ENCODE measurements around the gene KLHL29.

Gene KLHL29

GRCh38 chr2:23536326-23536725 is 151.3 kb downstream of the KLHL29 start:
- DNase-seq: no peak

GRCh38 chr2:23537991-23538390 is 153.0 kb downstream of the KLHL29 start:
- DNase-seq: no peak

GRCh38 chr2:23538566-23538965 is 153.6 kb downstream of the KLHL29 start:
- no peak for DNase-seq

GRCh38 chr2:23540804-23541360 is 155.9 kb downstream of the KLHL29 start:
- no peak for DNase-seq

DNA sequence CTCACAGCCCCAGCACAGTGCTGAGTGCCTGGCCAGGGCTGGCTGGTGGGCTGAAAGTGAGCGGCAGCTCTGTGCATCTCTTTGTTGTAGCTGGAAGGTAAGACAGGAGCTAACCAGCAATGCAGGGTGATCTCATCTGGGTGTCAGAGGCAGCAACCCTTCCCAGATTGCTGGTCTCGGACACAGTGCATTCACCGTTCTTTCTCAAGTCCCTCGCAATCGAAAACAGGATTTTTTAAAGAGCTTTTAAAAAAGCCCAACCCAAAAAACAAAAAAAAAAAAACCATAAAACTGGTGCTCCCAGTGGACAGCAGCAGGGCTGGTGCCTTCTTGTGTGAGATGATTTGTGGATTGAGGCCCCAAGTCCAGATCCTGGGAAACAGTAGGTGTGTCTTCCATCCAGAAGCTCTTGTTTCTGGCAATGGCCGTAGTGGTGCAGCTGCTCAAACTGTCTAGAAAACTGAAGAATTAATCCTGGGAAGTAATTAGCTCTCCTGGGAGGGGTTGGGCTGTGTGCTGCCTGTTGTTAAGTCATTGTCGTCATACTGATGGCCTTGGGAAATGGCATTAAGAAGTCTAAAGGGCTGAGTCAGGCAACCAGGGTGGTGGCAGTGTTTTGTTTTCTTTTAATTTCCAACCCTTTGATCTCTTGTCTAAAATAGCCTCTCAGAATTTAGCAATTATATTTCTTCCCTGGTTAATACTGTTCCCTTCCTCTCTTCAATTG is 156.7 kb downstream of the KLHL29 start:
- no peak for DNase-seq

- DNase-seq: no peak
Measured at GRCh38 chr2:23542230-23542789, 157.3 kb downstream of the KLHL29 start.

DNA sequence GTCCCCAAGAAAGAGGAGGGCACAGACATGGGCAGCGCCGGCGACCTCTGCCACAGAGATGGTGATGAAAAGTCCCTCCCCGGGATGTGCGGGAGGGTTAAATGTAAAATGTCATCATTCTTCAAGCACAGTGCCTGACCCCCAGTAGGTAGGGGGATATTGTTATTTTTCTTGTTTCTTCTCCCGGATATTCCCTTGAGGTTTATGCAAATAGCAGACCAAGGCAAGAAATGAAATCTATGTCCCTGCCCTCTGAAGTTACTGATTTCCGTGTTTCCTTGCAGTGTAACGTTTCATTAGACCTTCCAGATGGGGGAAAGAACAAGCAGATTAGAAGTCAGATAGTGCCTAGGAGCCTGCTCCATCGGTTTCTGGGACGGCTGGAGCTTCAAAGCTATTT is 158.3 kb downstream of the KLHL29 start:
- DNase-seq: no peak

- DNase-seq: no peak
Measured at GRCh38 chr2:23543728-23544127, 158.7 kb downstream of the KLHL29 start.

DNA sequence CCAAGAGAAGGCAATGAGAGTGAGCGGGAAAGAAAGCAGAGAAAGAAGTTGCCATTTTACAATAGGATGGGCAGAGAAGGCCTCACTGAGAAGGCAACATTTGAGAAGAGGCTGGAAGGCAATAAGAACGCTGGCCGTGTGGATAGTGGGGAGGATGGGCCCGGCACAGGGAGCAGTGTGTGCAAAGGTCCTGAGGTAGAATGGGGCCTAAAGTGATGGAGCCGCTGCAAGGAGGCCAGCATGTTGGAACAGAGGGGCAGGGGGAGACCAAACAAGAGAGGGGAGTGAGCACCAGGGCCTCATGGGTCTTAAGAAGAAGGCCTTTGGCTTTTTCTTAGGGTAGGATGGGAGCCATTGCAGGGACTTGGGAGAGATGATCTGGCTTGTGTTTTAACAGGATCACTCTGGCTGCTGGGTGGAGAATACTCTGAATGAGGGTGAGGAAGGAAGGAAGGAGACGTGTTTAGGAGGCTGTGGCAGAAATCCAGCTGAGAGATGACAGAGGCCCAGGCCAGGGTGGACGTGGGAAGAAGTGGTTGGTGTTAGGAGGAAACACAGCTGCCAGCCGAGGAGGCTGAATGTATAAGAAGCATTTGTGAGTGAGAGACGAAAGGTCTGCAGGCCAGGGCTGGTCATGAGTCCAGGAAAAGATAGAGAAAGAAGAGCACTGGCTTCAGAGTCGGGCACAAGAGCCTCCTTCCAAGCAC is 159.8 kb downstream of the KLHL29 start:
- DNase-seq: no peak

DNA sequence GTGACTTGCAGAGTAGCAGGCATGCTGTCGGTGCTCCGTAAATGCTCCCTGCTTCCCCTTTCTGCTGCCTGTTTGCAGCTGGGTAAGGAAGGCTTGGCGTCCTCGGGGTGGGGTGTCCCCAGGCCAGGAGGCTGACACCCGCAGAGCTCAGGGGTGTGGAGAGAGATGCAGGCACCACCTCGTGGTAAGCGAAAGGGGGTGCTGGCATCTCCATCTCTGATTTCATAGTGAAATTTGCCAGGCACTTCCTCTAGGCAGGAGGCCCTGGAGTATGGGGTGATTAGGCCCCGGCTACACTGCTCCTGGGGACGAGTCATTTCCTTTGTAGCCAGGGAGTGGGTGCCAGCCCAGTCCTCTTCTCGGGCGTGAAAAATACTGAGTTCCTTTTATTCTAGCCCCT is 160.4 kb downstream of the KLHL29 start:
- no peak for DNase-seq

- DNase-seq: no peak
Measured at GRCh38 chr2:23545811-23546210, 160.8 kb downstream of the KLHL29 start.

- DNase-seq: no peak
Measured at GRCh38 chr2:23546913-23547312, 161.9 kb downstream of the KLHL29 start.

DNA sequence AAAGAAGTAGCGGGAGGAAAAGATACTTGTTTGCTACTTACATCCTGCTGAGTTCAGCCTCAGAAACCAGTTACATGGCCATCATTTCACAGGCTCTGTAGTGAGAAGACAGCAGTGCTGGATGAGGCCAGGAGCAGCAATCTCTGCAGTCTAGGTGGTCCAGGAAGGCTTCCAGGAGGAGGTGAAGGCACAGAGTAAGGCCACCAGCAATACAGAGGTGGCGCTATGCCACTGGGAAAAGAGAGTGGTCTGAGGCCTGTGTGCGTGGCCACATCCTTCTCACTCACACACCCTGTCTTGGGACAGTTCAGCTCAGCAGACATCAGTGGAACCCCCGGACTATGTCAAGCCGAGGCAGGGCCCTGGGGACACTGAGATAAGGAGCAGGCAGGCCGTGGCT is 162.7 kb downstream of the KLHL29 start:
- DNase-seq: no peak

GRCh38 chr2:23548143-23548769 is 163.3 kb downstream of the KLHL29 start:
- no peak for DNase-seq

GRCh38 chr2:23549051-23549450 is 164.1 kb downstream of the KLHL29 start:
- no peak for DNase-seq

DNA sequence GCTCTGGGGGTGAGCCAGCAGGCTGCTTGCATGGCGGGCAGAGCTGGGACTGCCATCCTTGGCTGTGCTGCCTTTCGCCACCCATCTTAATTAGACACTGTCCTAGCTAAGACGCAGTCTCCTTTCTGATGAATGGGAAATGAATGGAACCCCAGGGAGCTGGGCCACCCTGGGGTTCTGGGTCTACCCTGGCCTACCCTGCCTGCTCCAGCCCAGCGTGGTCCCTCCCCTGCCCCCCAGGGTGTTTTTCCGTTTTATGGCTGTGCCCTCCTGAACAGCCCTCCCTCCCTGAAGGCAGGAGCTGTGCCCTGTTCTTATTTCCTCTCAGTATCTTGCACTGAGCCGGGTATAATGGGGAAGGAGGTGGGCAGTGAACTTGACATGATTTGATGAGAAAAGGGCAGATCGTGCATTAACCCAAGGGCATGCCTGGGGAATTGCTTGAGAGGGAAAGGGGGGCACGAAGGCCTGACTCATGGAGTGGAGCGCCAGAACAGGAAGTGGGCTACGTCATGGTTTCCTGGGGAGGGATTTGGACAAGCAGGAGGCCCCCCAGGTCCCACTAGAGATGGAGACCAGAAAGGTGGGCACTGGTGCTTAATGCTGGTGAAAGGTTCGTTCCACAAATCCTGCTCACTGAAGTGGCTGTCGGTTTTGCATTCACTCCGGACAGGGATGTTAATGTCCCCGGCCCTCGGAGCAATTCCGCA is 165.0 kb downstream of the KLHL29 start:
- no peak for DNase-seq

GRCh38 chr2:23550553-23550952 is 165.6 kb downstream of the KLHL29 start:
- no peak for DNase-seq

- DNase-seq: no peak
Measured at GRCh38 chr2:23551875-23552274, 166.9 kb downstream of the KLHL29 start.

DNA sequence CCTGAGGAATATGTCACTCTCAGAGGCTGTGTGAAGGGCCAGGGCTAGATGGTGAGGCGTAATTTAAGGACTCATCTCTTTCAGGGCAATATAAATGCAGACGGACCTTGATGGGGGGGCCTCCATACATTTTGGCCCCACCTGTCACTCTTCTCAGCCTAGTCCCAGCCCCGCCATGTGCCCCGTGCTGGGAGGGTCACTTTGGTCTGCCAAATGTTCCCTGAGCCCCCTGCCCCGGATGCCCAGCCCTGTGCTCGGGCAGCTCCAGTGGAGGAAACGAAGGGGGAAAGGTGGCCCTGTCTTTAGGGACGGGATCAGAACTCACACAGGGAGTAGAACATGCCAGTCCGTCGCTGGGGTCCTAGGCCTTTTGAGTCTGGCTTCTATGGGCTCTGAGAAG is 168.6 kb downstream of the KLHL29 start:
- DNase-seq: no peak

GRCh38 chr2:23554054-23554697 is 169.2 kb downstream of the KLHL29 start:
- no peak for DNase-seq

- DNase-seq: no peak
Measured at GRCh38 chr2:23555944-23556343, 171.0 kb downstream of the KLHL29 start.

DNA sequence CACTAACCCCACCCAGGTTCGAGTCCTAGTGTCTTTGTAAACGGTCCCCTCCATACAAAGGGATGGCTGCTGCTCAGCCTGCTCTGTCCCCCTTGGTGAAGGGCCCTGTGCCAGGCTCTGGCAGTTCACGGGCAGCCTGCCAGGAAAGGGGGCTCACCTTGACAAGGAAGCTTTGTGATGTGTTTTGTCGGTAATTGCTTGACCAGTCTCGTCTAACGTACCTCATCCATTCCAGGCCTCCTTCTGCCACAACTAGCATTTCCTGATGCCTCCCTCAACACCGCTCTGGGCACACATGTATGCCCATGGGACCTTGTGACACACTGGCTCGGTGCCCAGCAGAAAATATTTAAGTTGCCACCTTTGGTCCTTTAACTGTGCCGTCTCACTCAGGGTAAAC is 171.9 kb downstream of the KLHL29 start:
- DNase-seq: no peak
